PC-3 (cell line): ENCODE data around the gene PLEKHH3. TPM values are rescaled to one million over a fixed set of nuclear protein-coding genes. Genes with fewer than 3 reads are reported as not detected.
A peak's percentile ranks its signal among the peaks of the same experiment; 100 is the strongest.

Experiments
- ATAC-seq: fragments of 200-7000 bp; cut with Tn5 transposase; 2 replicates; pipeline ENCODE4 v1.9.1; 2020; ENCODE audit warnings: mild to moderate bottlenecking, moderate library complexity
- BruUV-seq: library from RNA; stranded (reverse); fragments of 400-500 nt; replicated peaks from 2 replicates; lab custom pipeline; 2021; lab: Mats Ljungman, UMichigan
- CTCF ChIA-PET: fragments of 300-600 bp; sonication (Branson Sonifier 250); formaldehyde crosslinking; loops from one replicate; lab custom pipeline; 2022; ENCODE audit warnings: antibody characterized with exemption; lab: Charles Lee
- POLR2A ChIA-PET: fragments of 300-600 bp; sonication (Branson Sonifier 250); formaldehyde crosslinking; loops from one replicate; lab custom pipeline; 2022; ENCODE audit warnings: antibody characterized with exemption; ENCODE audit not compliant: unreplicated experiment; lab: Charles Lee
- DNase-seq: peaks from one replicate; pipeline ENCODE4 v3.0.0-alpha.2; 2015
- H2AFZ ChIP-seq: fragments of 300-600 bp; sonication (generic); 2 replicates; pipeline ENCODE4 v1.6.0; 2016; ENCODE audit warnings: antibody characterized with exemption, low read length
- H3F3A ChIP-seq: fragments of 300-600 bp; sonication (generic); one replicate; pipeline ENCODE4 v1.6.0; 2017; ENCODE audit warnings: antibody characterized with exemption, low read length, control low read depth, mild to moderate bottlenecking; ENCODE audit not compliant: unreplicated experiment
- H3K27ac ChIP-seq: fragments of 300-600 bp; sonication (generic); 2 replicates; pipeline ENCODE4 v1.5.1; 2016; ENCODE audit warnings: mild to moderate bottlenecking, low read length
- H3K27me3 ChIP-seq: fragments of 300-600 bp; sonication (generic); 2 replicates; pipeline ENCODE4 v1.6.1; 2016; ENCODE audit warnings: low read length, mixed read lengths
- H3K36me3 ChIP-seq: fragments of 300-600 bp; sonication (generic); 2 replicates; pipeline ENCODE4 v1.6.1; 2016; ENCODE audit warnings: low read depth, mixed run types, low read length, mixed read lengths
- H3K4me1 ChIP-seq: fragments of 300-600 bp; sonication (generic); 2 replicates; pipeline ENCODE4 v1.5.1; 2016; ENCODE audit warnings: low read length; ENCODE audit not compliant: insufficient read depth
- H3K4me2 ChIP-seq: fragments of 300-600 bp; sonication (generic); 2 replicates; pipeline ENCODE4 v1.6.0; 2016; ENCODE audit warnings: low read length
- H3K4me3 ChIP-seq: fragments of 300-600 bp; sonication (generic); 2 replicates; pipeline ENCODE4 v1.5.1; 2016; ENCODE audit warnings: mild to moderate bottlenecking, low read length, mixed read lengths
- H3K79me2 ChIP-seq: fragments of 300-600 bp; sonication (generic); 2 replicates; pipeline ENCODE4 v1.6.1; 2017; ENCODE audit warnings: low read length, mixed read lengths
- H3K9ac ChIP-seq: fragments of 300-600 bp; sonication (generic); 2 replicates; pipeline ENCODE4 v1.6.0; 2016; ENCODE audit warnings: mild to moderate bottlenecking, low read length
- H3K9me2 ChIP-seq: fragments of 300-600 bp; sonication (generic); replicated peaks from 2 replicates; pipeline ENCODE4 v1.6.1; 2016; ENCODE audit warnings: mixed run types, low read length, mixed read lengths
- H3K9me3 ChIP-seq: fragments of 300-600 bp; sonication (generic); 2 replicates; pipeline ENCODE4 v1.6.1; 2016; ENCODE audit warnings: low read length, mixed read lengths
- H4K20me1 ChIP-seq: fragments of 300-600 bp; sonication (generic); 2 replicates; pipeline ENCODE4 v1.6.1; 2016; ENCODE audit warnings: low read length, mixed read lengths
- CTCF ChIP-seq: fragments of 300-600 bp; sonication (generic); conservative IDR thresholded peaks from 2 replicates; pipeline ENCODE4 v1.5.1; 2017; ENCODE audit warnings: antibody characterized with exemption, low read depth, mild to moderate bottlenecking, low read length
- EZH2 ChIP-seq: fragments of 300-600 bp; sonication (generic); IDR thresholded peaks from one replicate; pipeline ENCODE4 v1.6.1; 2017; ENCODE audit warnings: antibody characterized with exemption, mild to moderate bottlenecking, low read length; ENCODE audit not compliant: unreplicated experiment
- EZH2phosphoT487 ChIP-seq: fragments of 300-600 bp; sonication (generic); IDR thresholded peaks from 2 replicates; pipeline ENCODE4 v1.6.1; 2018; ENCODE audit warnings: mild to moderate bottlenecking, antibody characterized with exemption, low read length, borderline replicate concordance
- intact Hi-C: fragments of 100-400 bp; cut with micrococcal nuclease; formaldehyde crosslinking; loops from 2 replicates; pipeline ENCODE4 v1.9.0; 2023
- total RNA-seq: library from RNA; depleted of rRNA; stranded (reverse); fragments of >200 nt; gene quantifications from 2 replicates; pipeline ENCODE4 v1.2.3, GENCODE V29; 2014

The PLEKHH3 gene
- total RNA-seq, 1 experiment from 2014 or later, result 20.1 TPM

- peak overlapping the region; percentile 70 for H3K4me3 ChIP-seq
- CTCF ChIA-PET, result interaction anchor here (0.5 to 2.0 kb wide), 5 partner anchors 59 to 299 kb away, joined by 3 to 14 read pairs (median 4); partner anchors contain the start of gene PSMC3IP
- H3K9ac ChIP-seq, result no peak overlapping the region
- H3K4me1 ChIP-seq, result peaks cover 33% of the 10 kb centered on the region
- H3K36me3 ChIP-seq, result no peaks in the 10 kb centered on the region
- H3K79me2 ChIP-seq, result no peaks in the 10 kb centered on the region
- peak overlapping the region; percentile 88 for H3K4me2 ChIP-seq
- no TSS peak for BruUV-seq
- POLR2A ChIA-PET, result interaction anchor here (0.7 kb wide), 1 partner anchor 665 kb away, joined by 3 read pairs; the partner anchor contains the start of gene DNAJC7
- intact Hi-C loops, result no loop called here
- H3K9me2 ChIP-seq, result no peaks in the 10 kb centered on the region
- ATAC-seq (peak; percentile 30), DNase-seq (peak; percentile 43)
- peaks cover 6% of the 10 kb centered on the region for H3F3A ChIP-seq
- H3K9me3 ChIP-seq, result no peaks in the 10 kb centered on the region
- H4K20me1 ChIP-seq, result no peaks in the 10 kb centered on the region
- H3K27ac ChIP-seq, result no peak overlapping the region
- no peaks in the 10 kb centered on the region for H3K27me3 ChIP-seq
- TF ChIP-seq CTCF, result no peak
- 0 out of 2 replicates have a peak, but pooled peaks have one; percentile 0 for TF ChIP-seq EZH2phosphoT487
- peak overlapping the region; percentile 84 for H2AFZ ChIP-seq
These were observed 6.1 kb upstream of the PLEKHH3 start for GRCh38 chr17:42682722-42683403.

- Histone ChIP-seq H3K27me3 (no peaks in the 10 kb centered on the region), H4K20me1 (no peaks in the 10 kb centered on the region), H3K4me3 (peak within 1 kb of the TSS; percentile 70), H3K79me2 (no peaks in the 10 kb centered on the region), H3K4me2 (peak within 1 kb of the TSS; percentile 88), H3K4me1 (peaks cover 40% of the 10 kb centered on the region), H3K9me3 (no peaks in the 10 kb centered on the region), H3F3A (peaks cover 6% of the 10 kb centered on the region), H3K9ac (no peak within 1 kb of the TSS), H2AFZ (peak within 1 kb of the TSS; percentile 84), H3K27ac (no peak within 1 kb of the TSS), H3K36me3 (no peaks in the 10 kb centered on the region), H3K9me2 (no peaks in the 10 kb centered on the region)
- ATAC-seq, result peak; percentile 12
- peak; percentile 47 for DNase-seq
- BruUV-seq, result no TSS peak
- TF ChIP-seq EZH2phosphoT487 (0 out of 2 replicates have a peak, but pooled peaks have one; percentile 26), EZH2 (no peak), CTCF (no peak)
- intact Hi-C loops, result no loop called here
- ChIA-PET POLR2A (no interaction called here), CTCF (interaction anchor here (0.5 to 2.0 kb wide), 4 partner anchors 58 to 299 kb away, joined by 3 to 14 read pairs (median 4); partner anchors contain the start of gene PSMC3IP)
These were observed 5.4 kb upstream of the PLEKHH3 start, which contains the start of gene CNTNAP1 for GRCh38 chr17:42681976-42682721. TSS of gene CNTNAP1 (plus strand) at chr17:42682531. CDS start at chr17:42682830, 299 bp downstream.
